ENCODE results near the gene SORBS2.

SORBS2 gene

DNA sequence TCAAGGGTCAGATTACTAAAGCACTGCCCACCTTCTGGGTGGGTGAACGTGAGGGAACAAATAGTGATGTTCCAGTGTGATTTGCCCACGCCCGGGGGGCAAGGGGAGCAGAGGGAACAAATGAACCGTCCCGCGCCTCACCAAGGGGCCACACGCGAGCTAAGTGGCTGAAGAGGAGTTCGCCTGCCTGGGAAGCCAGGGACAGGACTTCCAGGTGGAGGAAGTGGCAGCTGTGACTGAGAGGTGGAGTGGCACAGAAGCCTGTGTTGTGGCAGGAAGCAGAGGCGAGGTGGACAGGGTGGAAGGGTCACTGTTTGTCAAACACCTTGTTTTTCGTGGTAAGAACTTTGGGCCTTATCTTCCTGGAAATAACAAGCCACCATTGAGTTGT is 9.0 kb upstream of the SORBS2 start:
- H3K36me3 Mint-ChIP-seq: no peaks in the 10 kb centered on the region
- no peak overlapping the region for H3K27ac Mint-ChIP-seq
- H3K9me3 Mint-ChIP-seq (ENCODE audit: low read depth): no peaks in the 10 kb centered on the region
- peaks cover 7% of the 10 kb centered on the region for H3K27me3 Mint-ChIP-seq
- H3K4me3 Mint-ChIP-seq: no peak overlapping the region
- no peaks in the 10 kb centered on the region for H3K4me1 Mint-ChIP-seq (ENCODE audit: low read depth)

DNA sequence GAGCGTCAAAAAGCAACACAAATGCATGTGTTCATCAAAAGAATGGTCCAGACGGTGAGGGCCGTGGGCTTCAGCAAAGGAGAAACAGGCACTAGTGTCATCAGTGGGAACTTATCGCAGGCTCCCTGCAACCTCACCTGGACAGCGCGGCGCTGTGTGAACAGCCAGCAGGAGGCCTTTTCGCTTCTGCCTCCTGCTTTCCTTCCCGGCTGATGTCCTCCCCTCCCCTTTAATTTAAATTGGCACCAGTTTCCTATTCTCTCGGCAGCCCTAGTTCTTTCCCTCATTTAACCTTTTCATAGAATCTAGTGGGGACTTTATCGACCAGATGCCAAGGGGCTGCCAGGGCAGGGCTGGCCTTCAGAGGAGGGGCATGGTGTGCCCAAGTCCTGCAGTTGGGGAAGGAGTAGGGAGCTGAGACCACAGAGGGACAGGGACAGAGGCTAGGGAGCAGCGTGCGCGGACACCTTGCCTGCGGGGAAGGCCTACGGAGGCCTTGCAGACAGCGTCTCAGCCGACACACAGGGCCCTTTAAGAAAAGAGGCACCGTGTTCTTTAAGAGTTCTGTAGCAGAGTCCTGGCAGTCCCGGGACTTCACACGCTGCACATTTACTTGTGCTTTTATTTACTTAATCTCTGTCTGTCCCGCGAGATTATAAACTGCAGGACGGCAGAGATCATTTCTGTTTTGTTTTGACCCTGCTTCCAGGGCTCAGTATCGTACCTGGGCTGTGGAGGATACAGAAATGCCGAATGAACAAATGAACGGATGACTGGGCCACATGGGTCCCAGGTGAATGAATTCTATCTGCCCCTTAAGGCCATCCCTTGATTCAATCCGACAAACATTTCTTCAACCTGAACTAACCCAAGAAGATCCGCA is 8.4 kb upstream of the SORBS2 start:
- Mint-ChIP-seq H3K4me3 (no peak overlapping the region), H3K36me3 (no peaks in the 10 kb centered on the region), H3K4me1 (ENCODE audit: low read depth) (no peaks in the 10 kb centered on the region), H3K27me3 (peaks cover 7% of the 10 kb centered on the region), H3K27ac (no peak overlapping the region), H3K9me3 (ENCODE audit: low read depth) (no peaks in the 10 kb centered on the region)

DNA sequence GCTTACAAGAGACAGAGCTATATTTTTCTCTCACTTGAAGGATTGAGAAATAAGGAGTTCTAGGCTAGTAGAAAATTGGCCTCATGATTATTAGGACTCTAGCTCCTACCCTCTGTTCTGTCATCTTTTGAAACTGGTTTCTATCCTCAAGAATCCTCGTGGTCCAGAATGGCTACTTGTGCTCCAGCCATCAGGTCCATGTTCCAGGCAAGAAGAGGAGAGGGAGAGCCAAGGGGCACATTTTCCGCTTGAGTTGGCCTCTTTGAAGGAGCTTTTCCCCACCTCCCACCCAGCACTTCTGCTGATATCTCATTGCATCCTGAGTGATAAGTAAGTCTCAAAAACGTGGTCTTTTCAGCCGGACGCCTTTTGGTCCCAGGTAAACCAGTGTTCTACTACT is 7.2 kb upstream of the SORBS2 start:
- H3K27me3 Mint-ChIP-seq: peaks cover 7% of the 10 kb centered on the region
- H3K9me3 Mint-ChIP-seq (ENCODE audit: low read depth): no peaks in the 10 kb centered on the region
- no peaks in the 10 kb centered on the region for H3K36me3 Mint-ChIP-seq
- H3K4me3 Mint-ChIP-seq: no peak overlapping the region
- H3K27ac Mint-ChIP-seq: no peak overlapping the region
- no peaks in the 10 kb centered on the region for H3K4me1 Mint-ChIP-seq (ENCODE audit: low read depth)

DNA sequence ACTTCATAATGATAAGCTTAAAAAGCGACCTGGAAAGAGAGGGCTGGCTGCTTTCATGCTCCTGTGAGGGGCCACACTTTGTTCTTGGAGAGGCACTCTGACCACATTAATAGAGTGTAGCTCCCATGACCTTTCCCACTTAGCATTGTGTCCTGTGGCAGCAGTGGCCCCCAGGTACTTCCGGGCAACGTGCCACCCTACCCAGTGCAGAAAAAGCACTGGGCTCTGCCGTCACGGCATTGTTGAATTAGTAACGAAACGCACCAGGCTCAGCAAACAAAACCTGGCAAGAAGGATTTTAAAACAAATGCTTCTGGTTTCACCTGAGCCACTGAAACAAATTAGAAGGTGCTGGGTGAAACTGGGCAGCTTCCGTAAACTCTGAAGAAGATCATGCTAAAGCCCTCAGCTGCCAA is 5.4 kb upstream of the SORBS2 start:
- Mint-ChIP-seq H3K4me1 (ENCODE audit: low read depth) (no peaks in the 10 kb centered on the region), H3K36me3 (no peaks in the 10 kb centered on the region)

DNA sequence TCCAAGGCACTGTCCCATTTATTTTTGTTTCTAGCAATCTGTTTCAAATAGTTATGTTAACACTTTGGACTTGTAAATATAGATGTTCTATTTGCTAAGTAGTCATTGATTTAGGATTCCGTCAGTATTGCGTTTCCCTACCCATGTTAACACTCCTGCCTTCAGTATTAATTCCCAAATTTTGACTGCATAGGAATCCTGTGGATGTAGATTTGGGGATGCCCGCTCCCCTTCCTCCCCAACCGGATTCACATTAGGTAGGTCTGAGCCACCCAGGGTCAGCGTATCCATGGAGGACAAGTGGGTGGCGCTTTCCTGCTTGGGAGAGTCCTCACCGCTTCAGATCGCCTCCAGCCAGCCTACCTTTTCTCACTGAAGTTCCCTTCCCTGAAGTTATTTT is 1.1 kb upstream of the SORBS2 start:
- no peaks in the 10 kb centered on the region for H3K9me3 Mint-ChIP-seq (ENCODE audit: low read depth)
- H3K4me3 Mint-ChIP-seq: no peak overlapping the region
- H3K27me3 Mint-ChIP-seq: peaks cover 7% of the 10 kb centered on the region
- H3K36me3 Mint-ChIP-seq: no peaks in the 10 kb centered on the region
- H3K27ac Mint-ChIP-seq: no peak overlapping the region
- H3K4me1 Mint-ChIP-seq (ENCODE audit: low read depth): no peaks in the 10 kb centered on the region

More for the DNA sequence above, 5.4 kb upstream of the SORBS2 start:
- peaks cover 7% of the 10 kb centered on the region for H3K27me3 Mint-ChIP-seq
- H3K9me3 Mint-ChIP-seq (ENCODE audit: low read depth): no peaks in the 10 kb centered on the region
- H3K4me3 Mint-ChIP-seq: no peak overlapping the region
- H3K27ac Mint-ChIP-seq: no peak overlapping the region

DNA sequence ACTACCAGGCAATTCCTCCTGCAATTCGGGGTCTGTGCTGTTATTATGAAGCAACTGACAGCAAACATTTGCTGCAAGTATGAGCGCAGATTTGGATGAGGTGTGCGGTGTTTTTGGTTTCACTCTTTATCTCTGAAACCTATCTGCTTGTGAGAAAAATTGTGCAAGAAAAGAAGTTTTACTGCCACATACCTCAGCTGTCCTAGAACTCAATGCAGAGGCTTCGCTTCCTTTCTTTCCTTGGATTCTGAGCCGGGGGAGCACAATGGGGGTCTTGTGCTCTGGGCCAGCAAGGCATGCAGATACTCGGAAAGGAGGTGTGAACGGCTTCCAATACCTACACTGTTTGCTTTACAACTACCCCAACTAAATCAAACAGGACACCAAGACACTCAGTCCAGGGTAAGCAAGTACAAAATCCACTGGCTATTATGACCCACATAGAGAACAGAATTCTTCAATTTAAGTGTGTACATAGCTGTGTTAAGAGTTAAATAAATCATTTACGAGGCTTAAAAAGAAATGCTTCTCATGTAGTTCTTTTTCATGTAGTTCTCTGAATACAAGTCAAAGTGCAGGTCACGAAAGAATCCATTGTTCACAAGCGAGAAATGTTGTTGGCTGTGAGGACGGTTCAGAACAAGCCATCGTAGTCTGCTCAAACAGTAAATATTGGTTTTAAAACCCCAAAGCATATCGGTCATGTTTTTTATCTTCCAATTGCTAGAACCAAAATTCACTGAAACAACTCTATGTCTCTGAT is 1.1 kb downstream of the SORBS2 start:
- Mint-ChIP-seq H3K9me3 (ENCODE audit: low read depth) (no peaks in the 10 kb centered on the region), H3K27ac (no peak overlapping the region), H3K27me3 (peaks cover 8% of the 10 kb centered on the region), H3K36me3 (no peaks in the 10 kb centered on the region), H3K4me3 (no peak overlapping the region), H3K4me1 (ENCODE audit: low read depth) (no peaks in the 10 kb centered on the region)

DNA sequence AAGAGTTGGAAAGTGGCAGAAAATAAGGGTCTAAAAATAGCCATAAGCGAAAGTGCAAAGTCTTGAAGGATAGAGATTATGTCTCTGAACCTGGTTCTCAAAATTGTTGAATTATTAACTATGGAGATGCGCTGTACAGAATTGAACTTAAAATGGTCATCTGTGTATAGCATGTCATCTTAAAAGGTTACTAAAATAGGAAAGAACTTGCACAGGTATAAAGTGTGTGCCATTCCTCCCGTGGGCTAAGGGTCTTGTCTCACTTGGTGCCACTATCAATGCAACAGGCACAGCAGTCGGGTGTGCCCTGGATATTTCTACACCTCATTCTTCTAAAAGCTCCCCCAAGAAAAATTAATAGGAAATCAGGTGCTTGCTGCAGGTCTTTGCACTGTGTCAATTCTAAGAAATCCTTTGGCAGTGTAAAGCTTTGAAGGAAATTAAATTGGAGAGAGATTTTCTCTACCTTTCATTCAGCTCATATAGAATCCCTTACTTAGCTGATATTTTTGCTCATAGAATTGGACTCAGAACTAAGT is 2.4 kb downstream of the SORBS2 start:
- H3K4me1 Mint-ChIP-seq (ENCODE audit: low read depth): no peaks in the 10 kb centered on the region
- H3K27ac Mint-ChIP-seq: no peak overlapping the region
- no peaks in the 10 kb centered on the region for H3K9me3 Mint-ChIP-seq (ENCODE audit: low read depth)
- H3K4me3 Mint-ChIP-seq: no peak overlapping the region
- no peaks in the 10 kb centered on the region for H3K36me3 Mint-ChIP-seq
- H3K27me3 Mint-ChIP-seq: peaks cover 8% of the 10 kb centered on the region

DNA sequence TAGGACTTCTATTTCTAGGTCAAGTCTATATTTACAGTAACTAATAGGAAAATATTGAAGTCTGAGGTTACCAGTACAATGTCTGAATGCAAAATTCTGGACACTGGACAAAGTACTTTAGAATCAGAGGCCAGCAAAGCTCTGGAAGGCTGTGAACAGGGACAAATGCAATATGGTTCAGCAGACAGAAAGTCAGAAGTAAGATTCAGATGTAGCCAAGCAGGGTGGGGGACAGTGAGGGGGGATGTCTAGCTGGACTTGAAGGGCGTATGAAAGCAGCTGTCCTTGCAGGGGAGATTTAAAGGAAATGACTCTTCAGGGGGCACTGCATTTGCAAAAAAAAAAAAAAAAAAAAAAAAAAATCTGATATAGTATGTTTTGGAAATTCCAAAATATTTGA is 2.9 kb downstream of the SORBS2 start:
- Mint-ChIP-seq H3K27ac (no peak overlapping the region), H3K9me3 (ENCODE audit: low read depth) (no peaks in the 10 kb centered on the region), H3K36me3 (no peaks in the 10 kb centered on the region), H3K27me3 (peaks cover 8% of the 10 kb centered on the region), H3K4me1 (ENCODE audit: low read depth) (no peaks in the 10 kb centered on the region), H3K4me3 (no peak overlapping the region)

DNA sequence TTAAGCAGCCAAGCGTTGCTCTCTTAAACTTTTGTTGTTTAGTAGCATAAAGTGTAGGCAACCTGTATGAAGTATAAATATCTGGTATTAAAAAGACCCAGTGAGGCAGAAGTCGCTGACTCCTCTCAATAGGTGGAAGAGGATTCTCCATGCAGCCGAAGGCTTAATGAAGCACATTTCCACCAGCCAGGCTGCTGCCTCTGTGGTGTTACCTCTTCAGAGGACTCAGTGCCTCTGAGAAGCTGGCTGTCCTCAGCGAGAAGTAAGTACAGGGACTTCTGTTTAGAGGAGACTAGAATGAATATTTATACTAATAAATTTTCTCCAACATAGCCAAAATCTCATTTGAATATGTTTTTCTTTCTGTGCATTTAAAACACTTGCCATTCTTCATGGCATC is 6.0 kb downstream of the SORBS2 start:
- H3K9me3 Mint-ChIP-seq (ENCODE audit: low read depth): no peaks in the 10 kb centered on the region
- H3K4me1 Mint-ChIP-seq (ENCODE audit: low read depth): no peaks in the 10 kb centered on the region
- peaks cover 3% of the 10 kb centered on the region for H3K27me3 Mint-ChIP-seq
- no peak overlapping the region for H3K4me3 Mint-ChIP-seq
- no peaks in the 10 kb centered on the region for H3K36me3 Mint-ChIP-seq
- H3K27ac Mint-ChIP-seq: no peak overlapping the region

DNA sequence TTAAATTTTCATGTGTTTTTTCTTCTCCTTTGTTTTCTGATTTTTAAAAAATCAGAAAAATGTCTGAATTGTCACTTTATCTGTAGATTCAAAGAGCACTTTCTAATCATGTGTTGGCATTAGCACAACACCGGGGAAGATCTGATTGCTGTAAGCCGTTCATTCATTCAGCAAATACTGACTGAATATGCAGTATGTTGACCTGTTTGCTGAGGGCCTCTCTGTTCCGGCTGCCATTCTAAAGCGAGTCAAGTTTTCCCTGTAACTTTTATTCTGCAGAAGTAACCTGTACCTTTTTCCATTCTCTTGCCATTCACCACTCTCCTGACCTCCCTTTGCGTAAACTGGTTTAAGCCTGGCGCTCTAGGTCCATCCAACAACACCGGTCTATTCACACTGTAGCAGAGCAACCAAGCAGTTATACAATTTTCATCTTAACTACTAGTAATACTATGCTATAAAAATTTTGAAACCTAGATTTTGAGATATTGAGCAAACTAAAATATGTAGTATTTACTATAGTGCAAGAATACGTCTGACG is 6.7 kb downstream of the SORBS2 start:
- Mint-ChIP-seq H3K4me1 (ENCODE audit: low read depth) (no peaks in the 10 kb centered on the region), H3K4me3 (no peak overlapping the region), H3K27ac (no peak overlapping the region)

DNA sequence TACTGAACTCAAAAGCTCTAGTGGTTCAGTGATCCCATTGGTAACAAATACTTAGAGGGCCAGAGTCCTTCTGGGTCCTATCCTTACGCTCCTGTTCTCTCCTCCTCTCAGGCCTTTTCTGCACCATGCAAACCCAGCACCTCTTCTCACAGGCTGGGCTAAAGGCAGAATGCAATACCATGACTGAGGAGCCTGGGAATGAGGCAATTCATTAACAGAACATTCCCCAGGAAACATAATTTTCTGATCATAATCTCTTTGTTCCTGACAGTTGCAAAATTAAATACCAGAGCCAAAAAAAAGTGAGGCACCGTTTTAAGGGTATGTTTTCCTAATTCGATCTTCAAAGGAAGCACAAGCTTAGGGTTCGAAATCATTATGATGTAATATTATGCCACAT is 9.0 kb downstream of the SORBS2 start:
- Mint-ChIP-seq H3K9me3 (ENCODE audit: low read depth) (no peaks in the 10 kb centered on the region), H3K36me3 (no peaks in the 10 kb centered on the region), H3K4me3 (no peak overlapping the region), H3K4me1 (ENCODE audit: low read depth) (no peaks in the 10 kb centered on the region), H3K27me3 (peaks cover 3% of the 10 kb centered on the region), H3K27ac (no peak overlapping the region)

More for the DNA sequence above, 6.7 kb downstream of the SORBS2 start:
- peaks cover 3% of the 10 kb centered on the region for H3K27me3 Mint-ChIP-seq
- no peaks in the 10 kb centered on the region for H3K9me3 Mint-ChIP-seq (ENCODE audit: low read depth)
- no peaks in the 10 kb centered on the region for H3K36me3 Mint-ChIP-seq

DNA sequence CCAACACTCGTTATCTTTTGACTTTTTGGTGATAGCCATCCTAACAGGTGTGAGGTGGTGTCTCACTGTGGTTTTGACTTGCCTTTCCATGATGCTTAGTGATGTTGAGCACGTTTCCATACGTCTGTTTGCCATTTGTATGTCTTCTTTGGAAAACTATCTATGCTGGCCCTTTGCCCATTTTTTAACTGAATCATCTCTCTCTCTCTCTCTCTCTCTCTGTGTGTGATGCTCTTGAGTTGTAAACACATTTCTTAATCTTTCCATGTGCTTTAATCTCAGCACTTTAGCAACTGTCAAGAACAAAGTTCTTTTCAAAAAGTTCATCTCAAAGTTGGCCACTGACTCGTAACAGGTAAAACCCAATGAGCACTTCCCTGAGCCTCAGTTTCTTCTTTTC is 10.5 kb downstream of the SORBS2 start:
- no peak overlapping the region for H3K27ac Mint-ChIP-seq
- H3K9me3 Mint-ChIP-seq (ENCODE audit: low read depth): no peaks in the 10 kb centered on the region
- peaks cover 1% of the 10 kb centered on the region for H3K27me3 Mint-ChIP-seq
- no peaks in the 10 kb centered on the region for H3K4me1 Mint-ChIP-seq (ENCODE audit: low read depth)
- H3K4me3 Mint-ChIP-seq: no peak overlapping the region
- no peaks in the 10 kb centered on the region for H3K36me3 Mint-ChIP-seq

DNA sequence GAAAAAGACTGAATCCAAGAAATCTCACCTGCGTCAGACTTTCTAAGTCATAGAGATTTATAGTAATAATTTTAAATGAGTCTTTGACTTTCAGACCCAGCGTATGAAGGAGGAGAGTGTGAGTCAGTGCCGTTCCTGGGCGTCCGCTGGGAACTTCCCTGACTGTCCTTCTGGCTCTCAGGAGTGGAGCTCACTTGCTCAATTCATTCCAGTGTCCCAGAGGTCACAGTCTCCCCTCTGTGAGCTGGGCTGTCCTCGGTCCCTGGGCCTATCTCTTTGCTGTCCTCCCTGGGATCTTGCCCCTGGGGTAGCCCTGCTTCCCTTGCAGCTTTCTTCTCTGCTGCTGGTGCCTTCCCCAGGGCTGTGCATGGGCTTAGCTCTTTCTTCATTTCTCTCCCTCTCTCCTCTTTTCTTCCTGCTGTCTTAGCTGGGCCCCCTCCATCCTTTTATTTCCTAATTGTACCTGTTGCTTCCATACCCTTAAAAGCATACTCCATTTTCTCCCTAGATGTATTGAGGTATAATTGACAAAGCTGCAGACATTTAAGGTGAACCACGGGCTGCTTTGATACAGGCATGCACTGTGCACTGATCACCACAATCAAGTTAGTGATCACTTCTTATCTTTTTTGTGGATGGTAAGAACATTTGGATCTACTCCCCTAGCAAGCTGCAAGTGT is 11.6 kb downstream of the SORBS2 start:
- Mint-ChIP-seq H3K4me1 (ENCODE audit: low read depth) (no peaks in the 10 kb centered on the region), H3K27ac (no peak overlapping the region), H3K9me3 (ENCODE audit: low read depth) (no peaks in the 10 kb centered on the region), H3K36me3 (no peaks in the 10 kb centered on the region), H3K4me3 (no peak overlapping the region), H3K27me3 (peaks cover 1% of the 10 kb centered on the region)

DNA sequence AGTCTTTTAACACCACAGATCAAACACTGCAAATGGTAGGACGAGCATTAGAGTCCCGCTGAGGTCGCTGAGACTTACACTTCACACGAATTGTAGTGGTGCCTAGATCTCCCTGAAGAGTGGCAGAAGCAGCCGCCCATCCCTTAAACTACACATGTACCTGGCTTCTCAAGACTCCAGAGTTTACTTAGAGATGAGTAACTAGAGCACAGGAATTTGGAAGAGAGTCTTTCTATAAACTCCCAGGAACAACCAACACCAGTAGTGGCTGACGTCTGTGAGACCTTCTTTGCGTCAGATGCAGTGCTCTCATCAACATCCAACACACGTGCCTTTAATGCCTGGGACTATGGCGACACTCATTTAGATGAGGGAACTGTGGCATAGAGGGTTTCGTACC is 12.6 kb downstream of the SORBS2 start:
- no peaks in the 10 kb centered on the region for H3K9me3 Mint-ChIP-seq (ENCODE audit: low read depth)
- peaks cover 4% of the 10 kb centered on the region for H3K27me3 Mint-ChIP-seq
- H3K4me3 Mint-ChIP-seq: no peak overlapping the region
- no peak overlapping the region for H3K27ac Mint-ChIP-seq
- H3K4me1 Mint-ChIP-seq (ENCODE audit: low read depth): no peaks in the 10 kb centered on the region
- H3K36me3 Mint-ChIP-seq: no peaks in the 10 kb centered on the region

Measured in activated naive CD8-positive, alpha-beta T cell (primary cell).